A673 (cell line): ENCODE measurements around the gene FTHL17.

Experiments
- EZH2 ChIP-seq: fragments of 200-600 bp; sonication (generic); IDR thresholded peaks from 2 replicates; pipeline ENCODE4 v1.6.1; 2017; ENCODE audit warnings: borderline replicate concordance, low read depth, mild to moderate bottlenecking, mixed read lengths, antibody characterized with exemption, low read length; ENCODE audit not compliant: poor library complexity, severe bottlenecking
- TF ChIP-seq, protein P1 (sequence below): fragments of 300-800, 200-600 bp; sonication (generic); conservative IDR thresholded peaks from 2 replicates; pipeline ENCODE4 v1.5.1; 2017; ENCODE audit warnings: low read depth, mild to moderate bottlenecking, antibody characterized with exemption, low read length, moderate library complexity, mixed read lengths

DNA sequence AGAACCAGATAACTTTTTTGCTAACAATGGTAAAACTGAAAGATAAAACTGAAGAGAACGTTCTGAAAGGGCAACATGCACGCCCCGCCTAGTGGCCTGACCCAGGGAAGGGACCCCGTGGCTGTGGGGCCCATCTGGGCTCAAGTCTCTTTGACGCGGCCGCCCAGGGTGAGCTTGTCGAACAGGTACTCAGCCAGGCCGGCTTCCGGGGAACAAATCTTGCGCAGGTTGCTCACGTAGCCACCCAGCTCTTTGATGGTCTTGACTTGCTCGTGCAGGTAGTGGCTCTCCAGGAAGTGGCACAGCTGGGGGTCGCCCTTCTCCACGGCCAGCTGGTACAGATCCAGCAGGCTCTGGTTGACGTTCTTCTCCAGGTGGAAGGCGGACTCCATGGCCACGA is 579 bp downstream of the FTHL17 start:
- TF ChIP-seq, protein P1, sequence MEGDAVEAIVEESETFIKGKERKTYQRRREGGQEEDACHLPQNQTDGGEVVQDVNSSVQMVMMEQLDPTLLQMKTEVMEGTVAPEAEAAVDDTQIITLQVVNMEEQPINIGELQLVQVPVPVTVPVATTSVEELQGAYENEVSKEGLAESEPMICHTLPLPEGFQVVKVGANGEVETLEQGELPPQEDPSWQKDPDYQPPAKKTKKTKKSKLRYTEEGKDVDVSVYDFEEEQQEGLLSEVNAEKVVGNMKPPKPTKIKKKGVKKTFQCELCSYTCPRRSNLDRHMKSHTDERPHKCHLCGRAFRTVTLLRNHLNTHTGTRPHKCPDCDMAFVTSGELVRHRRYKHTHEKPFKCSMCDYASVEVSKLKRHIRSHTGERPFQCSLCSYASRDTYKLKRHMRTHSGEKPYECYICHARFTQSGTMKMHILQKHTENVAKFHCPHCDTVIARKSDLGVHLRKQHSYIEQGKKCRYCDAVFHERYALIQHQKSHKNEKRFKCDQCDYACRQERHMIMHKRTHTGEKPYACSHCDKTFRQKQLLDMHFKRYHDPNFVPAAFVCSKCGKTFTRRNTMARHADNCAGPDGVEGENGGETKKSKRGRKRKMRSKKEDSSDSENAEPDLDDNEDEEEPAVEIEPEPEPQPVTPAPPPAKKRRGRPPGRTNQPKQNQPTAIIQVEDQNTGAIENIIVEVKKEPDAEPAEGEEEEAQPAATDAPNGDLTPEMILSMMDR = no peak
- TF ChIP-seq EZH2 = no peak
